Stimulated activated naive CD8-positive, alpha-beta T cell treated with anti-CD3 and anti-CD28 coated beads, Interleukin-15, amount 100 ng/mL, for 72 hours (primary cell): ENCODE measurements around the gene MAPK13.
"Not testable (repeated sequence)": the region's sequence is repeated elsewhere in the genome, so short reads cannot be mapped to it uniquely, and the experiment has no call there.

Experiments
- ATAC-seq: fragments of 150-1000 bp; cut with Tn5 transposase; 2 replicates; pipeline ENCODE4 v1.10.0; 2021; ENCODE audit warnings: mild to moderate bottlenecking, moderate library complexity
- DNase-seq, 2 donors: peaks; one replicate each; pipeline ENCODE4 v3.0.0; 2021 to 2022
- H3K27ac Mint-ChIP-seq, 2 donors: one replicate each; pipeline ENCODE4 v1.8.0; 2022; ENCODE audit warnings: mild to moderate bottlenecking in 2 of 2, mixed read lengths in 2 of 2, moderate library complexity in 2 of 2
- H3K27me3 Mint-ChIP-seq: one replicate; pipeline ENCODE4 v1.8.0; 2022; ENCODE audit warnings: mixed read lengths
- H3K4me1 Mint-ChIP-seq: one replicate; pipeline ENCODE4 v1.8.0; 2022; ENCODE audit warnings: mild to moderate bottlenecking, mixed read lengths
- H3K4me3 Mint-ChIP-seq, 2 donors: one replicate each; pipeline ENCODE4 v1.8.0; 2022; ENCODE audit warnings: mild to moderate bottlenecking in 2 of 2, mixed read lengths in 2 of 2, moderate library complexity in 1 of 2
- H3K9me3 Mint-ChIP-seq, 2 donors: one replicate each; pipeline ENCODE4 v1.8.0; 2022; ENCODE audit warnings: mixed read lengths in 2 of 2

The MAPK13 gene

GRCh38 chr6:36120979-36121786 is 9.1 kb upstream of the MAPK13 start:
- peaks cover 89% of the 10 kb centered on the region for H3K4me1 Mint-ChIP-seq
- peak; percentile 36 to 55 for DNase-seq
- peak; percentile 42 for ATAC-seq
- H3K27ac Mint-ChIP-seq, result peak overlapping the region; percentile 77 to 90
- peak overlapping the region; percentile 89 to 93 for H3K4me3 Mint-ChIP-seq
- H3K27me3 Mint-ChIP-seq, result no peaks in the 10 kb centered on the region
- H3K9me3 Mint-ChIP-seq, result no peaks in the 10 kb centered on the region

- peaks cover 89% of the 10 kb centered on the region for H3K4me1 Mint-ChIP-seq
- H3K27ac Mint-ChIP-seq, result peak overlapping the region; percentile 44 to 74
- no peak for ATAC-seq
- H3K9me3 Mint-ChIP-seq, result no peaks in the 10 kb centered on the region
- no peaks in the 10 kb centered on the region for H3K27me3 Mint-ChIP-seq
- no peak for DNase-seq
- no peak overlapping the region for H3K4me3 Mint-ChIP-seq
Measured at GRCh38 chr6:36121787-36122494, 8.4 kb upstream of the MAPK13 start.

- Mint-ChIP-seq H3K4me1 (peaks cover 88% of the 10 kb centered on the region), H3K4me3 (no peak overlapping the region), H3K27me3 (no peaks in the 10 kb centered on the region), H3K9me3 (no peaks in the 10 kb centered on the region), H3K27ac (peak overlapping the region in 1 of 2 donors; percentile 28)
- DNase-seq (no peak), ATAC-seq (no peak)
Measured at GRCh38 chr6:36122495-36123269, 7.6 kb upstream of the MAPK13 start.

GRCh38 chr6:36123270-36124139 is 6.8 kb upstream of the MAPK13 start:
- H3K27ac Mint-ChIP-seq, result peak overlapping the region in 1 of 2 donors; percentile 45
- no peaks in the 10 kb centered on the region for H3K9me3 Mint-ChIP-seq
- DNase-seq (peak; percentile 88 to 94), ATAC-seq (peak; percentile 93)
- peaks cover 87% of the 10 kb centered on the region for H3K4me1 Mint-ChIP-seq
- peak overlapping the region; percentile 4 to 39 for H3K4me3 Mint-ChIP-seq
- H3K27me3 Mint-ChIP-seq, result no peaks in the 10 kb centered on the region

GRCh38 chr6:36124346-36124745 is 6.0 kb upstream of the MAPK13 start:
- Mint-ChIP-seq H3K4me1 (peaks cover 87% of the 10 kb centered on the region), H3K27ac (peak overlapping the region in 1 of 2 donors; percentile 59), H3K4me3 (peak overlapping the region; percentile 39 to 52)
- not testable (repeated sequence) for H3K9me3 Mint-ChIP-seq, ATAC-seq, H3K27me3 Mint-ChIP-seq, DNase-seq

- H3K4me3 Mint-ChIP-seq, result no peak overlapping the region
- no peaks in the 10 kb centered on the region for H3K27me3 Mint-ChIP-seq
- ATAC-seq (no peak), DNase-seq (no peak)
- H3K4me1 Mint-ChIP-seq, result peaks cover 87% of the 10 kb centered on the region
- H3K27ac Mint-ChIP-seq, result peak overlapping the region in 1 of 2 donors; percentile 31
- no peaks in the 10 kb centered on the region for H3K9me3 Mint-ChIP-seq
Measured at GRCh38 chr6:36124881-36125280, 5.4 kb upstream of the MAPK13 start.

- H3K27ac Mint-ChIP-seq, result no peak overlapping the region
- no peak overlapping the region for H3K4me3 Mint-ChIP-seq
- no peak for DNase-seq
Measured at GRCh38 chr6:36125575-36125974, 4.7 kb upstream of the MAPK13 start.

GRCh38 chr6:36126121-36126520 is 4.2 kb upstream of the MAPK13 start:
- ATAC-seq (no peak), DNase-seq (no peak)
- Mint-ChIP-seq H3K9me3 (no peaks in the 10 kb centered on the region), H3K27ac (no peak overlapping the region), H3K4me3 (no peak overlapping the region), H3K27me3 (no peaks in the 10 kb centered on the region), H3K4me1 (peaks cover 76% of the 10 kb centered on the region)

More at GRCh38 chr6:36125575-36125974, 4.7 kb upstream of the MAPK13 start:
- ATAC-seq, result no peak
- Mint-ChIP-seq H3K9me3 (no peaks in the 10 kb centered on the region), H3K27me3 (no peaks in the 10 kb centered on the region), H3K4me1 (peaks cover 81% of the 10 kb centered on the region)

- Mint-ChIP-seq H3K27me3 (no peaks in the 10 kb centered on the region), H3K9me3 (no peaks in the 10 kb centered on the region), H3K27ac (peak overlapping the region in 1 of 2 donors; percentile 5), H3K4me3 (no peak overlapping the region), H3K4me1 (peaks cover 71% of the 10 kb centered on the region)
- DNase-seq, result no peak
- no peak for ATAC-seq
Measured at GRCh38 chr6:36126553-36127458, 3.5 kb upstream of the MAPK13 start.

- Mint-ChIP-seq H3K4me1 (peaks cover 71% of the 10 kb centered on the region), H3K27ac (no peak overlapping the region), H3K27me3 (no peaks in the 10 kb centered on the region), H3K4me3 (no peak overlapping the region), H3K9me3 (no peaks in the 10 kb centered on the region)
- DNase-seq (no peak), ATAC-seq (no peak)
Measured at GRCh38 chr6:36127462-36128016, 2.8 kb upstream of the MAPK13 start.

- H3K4me1 Mint-ChIP-seq, result peaks cover 71% of the 10 kb centered on the region
- H3K27ac Mint-ChIP-seq, result no peak overlapping the region
- no peaks in the 10 kb centered on the region for H3K9me3 Mint-ChIP-seq
- H3K27me3 Mint-ChIP-seq, result no peaks in the 10 kb centered on the region
- DNase-seq (no peak), ATAC-seq (no peak)
- H3K4me3 Mint-ChIP-seq, result no peak overlapping the region
Measured at GRCh38 chr6:36128073-36128472, 2.2 kb upstream of the MAPK13 start.

- DNase-seq, result no peak
- Mint-ChIP-seq H3K27me3 (no peaks in the 10 kb centered on the region), H3K4me1 (peaks cover 71% of the 10 kb centered on the region), H3K27ac (no peak overlapping the region), H3K9me3 (no peaks in the 10 kb centered on the region), H3K4me3 (peak overlapping the region in 1 of 2 donors; percentile 21)
- no peak for ATAC-seq
Measured at GRCh38 chr6:36128793-36129192, 1.5 kb upstream of the MAPK13 start.

GRCh38 chr6:36129334-36129733 is 979 bp upstream of the MAPK13 start:
- not testable (repeated sequence) for ATAC-seq, DNase-seq, H3K27ac Mint-ChIP-seq, H3K9me3 Mint-ChIP-seq, H3K27me3 Mint-ChIP-seq
- peaks cover 68% of the 10 kb centered on the region for H3K4me1 Mint-ChIP-seq
- H3K4me3 Mint-ChIP-seq, result peak overlapping the region; percentile 40 to 78
